GM21423 (cell line): Measurements from ENCODE around the gene PRAMEF12.
"Not testable (repeated sequence)": the region's sequence is repeated elsewhere in the genome, so short reads cannot be mapped to it uniquely, and the experiment has no call there.

Experiments
- ATAC-seq: cut with Tn5 transposase; IDR thresholded peaks from one replicate; pipeline ENCODE4 v1.9.1; 2021; ENCODE audit warnings: mild to moderate bottlenecking, moderate library complexity; ENCODE audit not compliant: unreplicated experiment

PRAMEF12 gene

DNA sequence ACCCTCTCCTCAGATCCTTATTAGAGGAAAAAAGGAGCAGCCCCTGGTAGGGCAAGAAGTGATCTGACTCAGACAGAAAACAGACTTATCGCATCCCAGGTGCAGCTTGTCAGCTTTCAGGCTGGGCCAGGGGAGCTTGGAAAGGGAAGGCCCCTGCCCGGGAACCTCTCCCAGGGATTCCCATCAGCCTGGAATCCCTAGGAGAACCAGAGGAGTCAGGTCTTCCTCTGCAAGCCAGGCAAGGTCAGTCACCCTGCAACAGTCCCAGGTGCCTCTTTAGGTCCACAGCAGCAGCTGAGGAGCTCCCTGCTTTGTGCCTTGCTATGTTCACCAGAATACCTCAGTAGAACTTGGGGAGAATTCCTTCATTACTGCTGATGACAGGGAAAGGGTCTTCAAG, 2.9 kb upstream of the PRAMEF12 start:
- ATAC-seq: no peak

DNA sequence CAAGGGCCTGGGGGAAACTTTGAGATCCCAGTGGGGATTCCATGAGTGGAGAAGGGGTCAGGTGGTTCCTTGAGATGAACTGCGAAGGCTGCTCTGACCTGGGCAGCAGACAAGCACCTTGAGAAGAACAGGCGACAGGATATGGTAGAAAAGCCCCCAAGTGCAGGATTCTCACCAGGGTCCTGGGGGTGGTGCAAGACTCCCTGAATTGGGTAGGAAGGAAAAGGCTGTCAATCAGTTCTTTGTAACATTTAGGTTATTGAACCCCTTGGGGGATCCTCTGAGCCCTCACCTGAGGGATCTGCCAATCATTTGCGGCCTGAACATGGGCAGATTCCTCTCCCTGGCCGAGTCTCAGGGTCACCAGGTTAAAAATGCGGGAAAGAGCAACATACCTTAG, 2.4 kb upstream of the PRAMEF12 start:
- no peak for ATAC-seq

DNA sequence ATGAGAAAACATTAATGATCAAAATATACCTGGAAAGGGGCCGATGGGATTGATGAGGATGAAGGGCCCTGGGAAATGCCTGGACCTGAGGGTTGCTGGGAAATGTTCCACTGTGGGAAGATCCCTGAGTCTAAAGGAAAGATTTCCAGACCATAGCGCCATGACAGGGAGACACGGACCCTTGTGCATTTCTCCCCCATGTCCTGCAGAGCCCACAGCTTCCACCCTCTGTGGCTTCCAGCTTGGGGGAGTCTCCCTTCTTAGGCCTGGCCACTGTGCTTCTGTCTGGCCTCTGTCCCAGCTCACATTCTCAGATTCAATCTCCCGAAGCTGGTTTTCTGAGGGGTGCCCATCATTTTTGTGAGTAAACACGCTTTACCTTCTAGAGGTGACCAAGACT, 1.0 kb upstream of the PRAMEF12 start:
- ATAC-seq: no peak

DNA sequence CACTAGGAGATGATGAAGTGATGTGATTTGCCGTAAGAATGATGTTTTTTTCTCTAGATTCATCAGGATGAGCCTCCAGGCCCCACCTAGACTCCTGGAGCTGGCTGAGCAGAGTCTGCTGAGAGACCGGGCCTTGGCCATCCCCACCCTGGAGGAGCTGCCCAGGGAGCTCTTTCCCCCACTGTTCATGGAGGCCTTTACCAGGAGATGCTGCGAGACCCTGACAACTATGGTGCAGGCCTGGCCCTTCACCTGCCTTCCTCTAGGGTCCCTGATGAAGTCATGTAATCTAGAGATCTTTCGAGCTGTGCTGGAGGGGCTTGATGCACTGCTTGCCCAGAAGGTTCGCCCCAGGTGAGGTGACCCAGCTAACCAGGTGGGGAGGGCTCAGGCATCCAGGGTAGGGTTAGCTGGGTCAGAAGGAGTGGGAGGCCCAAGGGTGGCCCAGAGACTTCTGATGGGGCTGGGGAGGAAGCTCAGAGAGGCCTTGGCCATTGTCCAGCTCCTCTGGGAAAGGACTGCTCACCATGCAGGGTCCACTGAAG, 1.3 kb downstream of the PRAMEF12 start:
- ATAC-seq: no peak

DNA sequence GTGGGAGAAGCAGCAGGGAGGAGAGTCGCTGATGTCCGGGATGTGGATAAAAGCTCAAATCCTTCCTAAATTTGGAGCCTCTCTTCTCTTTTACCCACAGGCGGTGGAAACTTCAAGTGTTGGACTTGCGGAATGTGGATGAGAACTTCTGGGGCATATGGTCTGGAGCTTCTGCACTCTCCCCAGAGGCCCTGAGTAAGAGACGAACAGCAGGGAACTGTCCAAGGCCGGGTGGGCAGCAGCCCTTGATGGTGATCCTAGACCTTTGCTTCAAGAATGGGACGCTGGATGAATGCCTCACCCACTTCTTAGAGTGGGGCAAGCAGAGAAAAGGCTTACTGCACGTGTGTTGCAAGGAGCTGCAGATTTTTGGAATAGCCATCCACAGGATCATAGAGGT, 1.9 kb downstream of the PRAMEF12 start:
- no peak for ATAC-seq

DNA sequence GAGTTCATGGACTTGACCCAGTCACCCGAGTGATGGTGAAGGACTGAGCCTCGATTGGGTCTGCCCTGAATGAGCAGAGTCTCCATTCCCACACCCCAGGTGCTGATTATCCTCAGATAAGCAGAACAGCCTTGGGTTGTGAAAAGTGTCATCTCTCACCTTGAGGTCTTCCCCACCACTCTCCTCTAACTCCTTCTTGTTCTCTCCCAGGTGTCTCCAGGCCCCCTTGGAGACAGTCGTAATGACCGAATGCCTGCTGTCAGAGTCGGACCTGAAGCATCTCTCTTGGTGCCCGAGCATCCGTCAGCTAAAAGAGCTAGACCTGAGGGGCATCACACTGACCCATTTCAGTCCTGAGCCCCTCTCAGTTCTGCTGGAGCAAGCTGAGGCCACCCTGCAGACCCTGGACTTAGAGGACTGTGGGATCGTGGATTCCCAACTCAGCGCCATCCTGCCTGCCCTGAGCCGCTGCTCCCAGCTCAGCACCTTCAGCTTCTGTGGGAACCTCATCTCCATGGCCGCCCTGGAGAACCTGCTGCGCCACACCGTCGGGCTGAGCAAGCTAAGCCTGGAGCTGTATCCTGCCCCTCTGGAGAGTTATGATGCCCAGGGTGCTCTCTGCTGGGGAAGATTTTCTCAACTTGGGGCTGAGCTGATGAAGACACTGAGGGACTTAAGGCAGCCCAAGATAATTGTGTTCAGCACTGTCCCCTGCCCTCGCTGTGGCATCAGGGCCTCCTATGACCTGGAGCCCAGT, 3.4 kb downstream of the PRAMEF12 start:
- ATAC-seq: no peak

DNA sequence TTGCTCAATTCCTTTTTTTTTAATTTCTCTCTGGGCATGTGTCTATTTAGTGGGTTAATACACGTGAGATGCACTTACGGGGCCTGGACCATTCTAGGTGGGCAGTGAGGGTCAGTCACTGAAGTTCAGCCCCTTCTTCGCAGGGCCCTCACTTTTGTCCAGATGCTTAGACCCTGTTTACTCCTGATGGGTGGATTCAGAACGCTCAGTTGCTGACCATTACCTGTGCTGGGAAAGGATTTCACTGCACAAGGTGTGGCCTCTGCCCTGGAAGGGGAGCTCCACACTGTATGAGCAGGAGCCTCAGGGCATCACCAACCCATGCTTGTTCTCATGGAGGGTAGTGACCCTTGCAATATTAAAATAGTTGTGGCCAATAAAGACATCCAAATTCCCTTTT, 4.5 kb downstream of the PRAMEF12 start:
- ATAC-seq: no peak

DNA sequence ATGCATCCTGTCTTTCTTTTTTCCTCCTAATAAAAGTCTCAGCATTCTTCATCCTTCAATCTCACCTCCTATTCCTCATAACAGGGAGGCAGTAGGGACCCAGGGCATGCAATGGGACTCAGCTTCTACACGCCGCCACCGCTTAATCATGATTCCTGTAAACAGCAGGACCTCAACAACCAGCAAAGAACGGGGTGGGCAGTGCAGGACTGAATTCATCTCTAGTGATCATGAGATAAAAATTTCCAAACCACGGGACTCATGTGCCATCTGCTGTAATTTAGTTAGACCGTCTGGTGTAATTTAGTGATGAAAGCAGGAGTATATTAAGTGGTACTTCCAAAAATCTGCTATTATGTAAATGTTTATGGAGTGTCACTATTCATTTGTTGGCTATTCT, 5.4 kb downstream of the PRAMEF12 start:
- no peak for ATAC-seq

DNA sequence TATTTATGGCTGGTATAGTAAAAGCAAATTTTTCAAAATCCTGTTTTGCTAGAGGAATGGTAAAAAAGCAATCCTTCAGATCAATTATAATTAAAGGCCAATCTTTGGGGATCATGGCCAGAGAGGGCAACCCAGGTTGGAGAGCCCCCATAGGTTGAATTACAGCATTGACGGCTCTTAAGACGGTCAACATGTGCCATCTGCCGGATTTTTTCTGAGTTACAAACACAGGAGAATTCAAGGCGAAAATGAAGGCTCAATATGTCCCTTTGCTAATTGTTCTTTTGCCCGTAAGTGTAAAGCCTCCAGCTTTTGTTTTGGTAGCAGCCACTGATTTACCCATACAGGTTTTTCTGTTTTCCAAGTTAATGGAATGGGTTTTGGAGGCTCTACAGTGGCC, 8.0 kb downstream of the PRAMEF12 start:
- not testable (repeated sequence) for ATAC-seq

DNA sequence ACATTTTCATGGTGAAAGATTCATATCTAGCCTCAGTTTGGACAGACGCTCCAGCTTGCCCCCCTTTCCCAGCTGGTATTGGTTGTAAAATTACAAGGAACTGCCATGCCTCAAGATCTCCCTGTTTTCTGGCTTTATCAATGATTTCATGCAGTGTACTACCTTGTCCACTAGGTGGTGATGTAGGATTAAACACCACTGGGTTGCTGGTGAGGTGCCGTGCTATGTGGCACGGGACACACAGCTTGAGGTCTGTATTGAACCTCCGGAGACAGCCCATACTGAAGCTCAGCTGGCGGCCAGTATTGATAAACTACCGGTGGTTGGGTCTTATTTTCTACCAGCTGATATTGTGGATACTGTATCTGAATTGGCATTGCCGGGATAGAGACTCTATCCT, 10.2 kb downstream of the PRAMEF12 start:
- not testable (repeated sequence) for ATAC-seq

DNA sequence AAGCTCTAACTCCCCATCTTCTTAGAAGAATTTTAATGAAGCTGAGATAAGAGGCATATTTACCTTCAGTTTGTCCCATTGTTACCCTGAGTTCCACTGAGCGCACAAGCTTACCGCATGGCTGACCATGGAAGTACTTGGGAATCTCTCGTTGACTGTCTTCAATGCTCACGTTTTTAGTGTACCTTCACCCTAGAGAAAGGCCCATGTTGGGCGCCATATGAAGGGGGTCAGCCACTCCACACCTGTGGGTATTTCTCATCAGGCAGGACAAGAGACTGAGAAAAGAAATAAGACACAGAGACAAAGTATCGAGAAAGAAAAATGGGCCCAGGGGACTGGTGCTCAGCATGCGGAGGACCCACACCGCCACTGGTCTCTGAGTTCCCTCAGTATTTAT, 11.2 kb downstream of the PRAMEF12 start:
- ATAC-seq: not testable (repeated sequence)

DNA sequence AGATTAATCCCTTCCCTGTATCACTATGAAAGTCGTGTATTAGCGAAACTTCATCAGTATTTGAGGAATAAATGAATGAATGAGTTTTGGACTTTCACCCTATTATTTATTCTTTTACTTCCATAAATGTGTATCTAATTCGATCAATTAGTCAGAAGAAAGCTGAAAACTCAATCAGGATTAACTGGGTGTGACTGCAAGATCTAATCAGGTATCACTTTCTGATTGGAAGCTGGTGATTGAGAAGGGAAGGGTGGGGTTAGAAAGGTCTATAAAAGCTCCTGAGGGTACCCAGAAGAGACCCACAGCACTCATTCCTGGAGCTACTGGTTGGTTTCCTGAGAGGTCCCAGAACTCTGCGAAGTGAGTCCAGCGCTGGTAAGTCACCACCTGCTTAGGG, 17.6 kb downstream of the PRAMEF12 start, which contains the start of gene PRAMEF1:
PRAMEF1 (plus strand) TSS at position 301 of the 400 bp plus-strand sequence. CDS start 1,831 bp downstream, outside the sequence.
- not testable (repeated sequence) for ATAC-seq

DNA sequence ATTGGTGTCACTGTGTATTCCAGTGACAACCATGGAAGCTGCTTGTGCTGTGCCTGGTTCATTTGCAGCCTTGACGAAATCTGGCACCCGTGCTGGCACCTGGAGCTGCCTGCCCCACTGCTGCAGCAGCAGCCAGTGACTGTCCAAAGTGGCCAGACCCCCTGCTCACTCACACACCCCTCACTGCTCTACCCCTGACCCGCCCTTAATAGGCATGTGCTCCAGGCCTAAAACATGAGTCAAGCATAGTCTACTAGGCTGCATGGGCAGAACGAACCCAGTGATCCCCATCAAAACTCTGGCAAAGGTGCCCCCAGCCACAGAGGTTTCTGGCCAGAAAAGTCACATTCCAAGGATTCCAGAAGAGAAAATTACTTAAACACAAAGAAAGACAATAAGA, 25.4 kb downstream of the PRAMEF12 start:
- no peak for ATAC-seq

DNA sequence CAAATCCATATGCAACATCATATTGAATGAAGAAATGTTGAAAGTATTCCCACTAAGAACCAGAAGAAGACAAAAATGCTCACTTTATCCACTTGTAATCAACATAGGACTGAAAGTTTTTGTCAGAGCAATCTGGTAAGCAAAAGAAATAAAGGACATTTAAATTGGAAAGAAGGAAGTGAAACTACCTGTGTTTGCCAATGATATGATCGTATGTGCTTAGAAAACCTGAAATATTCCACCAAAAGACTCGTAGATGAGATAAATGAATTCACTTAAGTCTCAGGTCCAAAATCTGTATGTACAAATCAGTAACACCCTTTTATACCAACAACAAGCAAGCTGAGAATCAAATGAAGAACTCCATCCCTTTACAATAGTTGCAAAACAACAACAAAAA, 26.2 kb downstream of the PRAMEF12 start:
- no peak for ATAC-seq

DNA sequence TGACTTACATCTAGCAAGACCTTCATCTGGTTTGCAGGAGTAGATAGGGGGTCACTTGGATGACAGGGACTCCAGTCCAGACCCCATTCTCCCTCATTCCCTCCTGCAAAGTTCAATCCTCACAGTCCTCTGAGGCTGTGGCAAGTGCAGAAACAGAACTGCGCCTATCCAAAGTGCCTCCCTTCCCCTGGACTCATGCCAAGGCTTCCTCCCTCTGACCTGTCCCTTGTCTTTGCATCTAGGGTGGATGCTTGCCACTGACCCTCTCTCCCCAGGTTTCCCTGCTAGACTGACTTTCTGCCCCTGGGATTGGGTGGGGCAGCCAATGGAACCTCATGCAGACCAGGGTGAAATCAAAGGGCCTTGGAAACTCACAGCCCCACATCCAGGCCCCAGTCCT, 36.4 kb downstream of the PRAMEF12 start:
- ATAC-seq: no peak

DNA sequence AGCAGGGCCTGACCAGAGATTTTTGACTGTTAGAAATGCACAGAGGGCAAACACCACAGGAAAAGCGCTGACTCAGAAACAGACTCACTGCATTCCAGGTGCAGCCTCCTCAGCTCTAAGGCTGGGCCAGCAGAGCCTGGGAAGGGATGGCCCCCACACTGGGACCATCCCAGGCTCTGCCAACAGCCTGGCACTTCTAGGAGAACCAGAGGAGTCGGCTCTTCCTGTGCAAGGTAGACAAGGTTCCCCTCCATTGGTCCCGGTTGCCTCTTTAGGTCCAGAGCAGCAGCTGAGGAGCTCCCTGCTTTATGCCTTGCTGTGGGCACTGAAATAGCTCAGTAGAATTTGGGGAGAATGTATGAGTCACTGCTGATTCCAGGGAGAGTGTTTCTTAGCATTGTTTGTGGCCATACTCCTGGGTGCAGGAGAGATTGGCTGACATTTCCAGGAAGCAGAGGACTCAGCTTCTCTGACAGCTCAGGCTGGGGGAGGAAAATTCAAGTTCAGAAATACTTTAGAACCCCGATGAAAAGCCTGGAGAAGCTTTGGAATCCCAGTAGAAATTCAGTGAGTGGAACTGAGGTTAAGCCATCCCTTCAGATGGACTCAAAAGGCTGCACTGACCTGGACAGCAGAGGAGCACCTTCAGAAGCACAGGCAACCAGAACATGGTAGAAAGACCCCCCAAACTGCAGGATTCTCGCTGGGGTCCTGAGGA, 37.3 kb downstream of the PRAMEF12 start:
- no peak for ATAC-seq

DNA sequence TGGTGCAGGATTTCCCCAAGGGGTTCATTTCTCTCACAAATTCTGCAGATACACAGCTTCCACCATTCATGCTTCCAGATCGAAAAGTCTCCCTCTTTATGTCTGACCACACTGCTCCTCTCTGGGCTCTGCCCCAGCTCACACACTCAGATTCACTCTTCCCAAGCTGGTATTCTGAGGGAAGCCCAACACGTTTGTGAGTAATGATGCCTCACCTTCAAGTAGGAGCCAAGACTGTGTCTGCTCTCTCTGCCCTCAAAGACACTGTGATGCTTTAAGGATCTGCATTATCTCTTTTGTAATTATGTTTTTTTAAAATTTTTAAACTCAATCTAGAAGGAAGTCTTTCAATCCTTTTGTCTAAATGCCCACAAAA, 37.9 kb downstream of the PRAMEF12 start:
- no peak for ATAC-seq

DNA sequence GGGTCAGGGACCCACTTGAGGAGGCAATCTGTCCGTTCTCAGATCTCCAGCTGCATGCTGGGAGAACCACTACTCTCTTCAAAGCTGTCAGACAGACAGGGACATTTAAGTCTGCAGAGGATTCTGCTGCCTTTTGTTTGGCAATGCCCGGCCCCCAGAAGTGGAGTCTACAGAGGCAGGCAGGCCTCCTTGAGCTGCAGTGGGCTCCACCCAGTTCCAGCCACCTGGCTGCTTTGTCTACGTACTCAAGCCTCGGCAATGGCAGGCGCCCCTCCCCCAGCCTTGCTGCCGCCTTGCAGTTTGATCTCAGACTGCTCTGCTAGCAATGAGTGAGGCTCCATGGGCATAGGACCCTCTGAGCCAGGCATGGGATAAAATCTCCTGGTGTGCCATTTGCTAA, 45.5 kb downstream of the PRAMEF12 start:
- ATAC-seq: not testable (repeated sequence)
